ENCODE results near the gene ZNF630.
"Not testable (repeated sequence)": the region's sequence is repeated elsewhere in the genome, so short reads cannot be mapped to it uniquely, and the experiment has no call there.

ZNF630 gene

DNA sequence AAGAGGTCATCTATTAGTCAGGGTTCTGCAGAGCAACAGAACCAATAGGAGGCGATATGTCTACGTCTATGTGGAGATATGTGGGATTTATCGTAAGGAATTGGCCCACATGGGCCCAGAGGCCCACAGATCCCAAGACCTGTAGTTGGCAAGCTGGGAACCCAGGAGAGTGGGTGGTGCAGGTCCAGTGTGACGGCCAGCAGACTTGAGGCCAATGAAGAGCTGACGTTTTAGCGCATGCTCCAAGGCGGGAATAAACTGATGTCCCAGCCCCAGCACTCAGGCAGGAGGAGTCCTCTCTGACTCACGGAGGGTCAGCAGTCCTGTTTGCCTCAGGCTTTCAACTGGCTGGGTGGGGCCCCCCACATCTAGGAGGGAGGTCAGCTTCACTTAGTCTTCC lies 43.3 kb downstream of the ZNF630 start:
- no peak for DNase-seq

DNA sequence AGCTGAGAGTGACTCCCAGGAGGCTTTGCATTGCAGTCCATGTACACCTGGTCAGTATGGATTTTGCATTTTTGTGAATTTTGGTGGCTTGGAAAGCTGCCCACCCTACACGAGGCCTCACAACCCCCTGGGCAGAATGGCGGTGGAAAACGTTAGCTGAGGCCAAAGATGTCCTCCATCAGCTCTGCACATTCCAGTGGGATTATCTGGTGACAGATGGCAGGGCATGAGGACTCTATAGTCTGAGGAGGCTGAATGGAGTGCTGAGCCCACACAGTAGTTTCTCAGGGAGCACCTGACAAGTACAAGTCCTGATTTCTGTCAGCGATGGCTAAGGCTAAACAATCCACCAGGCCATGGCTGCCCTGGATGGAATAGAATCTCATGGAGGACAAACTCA lies 43.9 kb downstream of the ZNF630 start:
- DNase-seq = not testable (repeated sequence)

DNA sequence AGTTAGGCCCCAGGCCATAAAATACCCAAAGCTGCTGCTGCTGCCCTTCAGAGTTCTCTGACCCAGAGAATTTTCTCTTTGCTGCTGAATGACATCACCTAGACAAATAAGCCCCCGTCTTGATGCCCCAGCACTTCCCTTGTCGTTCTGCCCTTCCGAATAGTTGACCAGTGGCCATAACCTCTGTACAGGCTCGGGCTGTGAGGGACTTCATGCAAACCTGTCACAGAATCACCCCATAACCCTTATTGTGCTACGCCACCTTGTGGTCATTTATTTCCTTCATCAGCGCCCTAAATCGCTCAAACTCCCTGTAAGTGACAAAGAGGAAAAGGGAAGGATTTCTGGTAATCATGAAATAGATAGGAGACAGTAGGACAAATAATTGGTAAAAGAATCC lies 45.9 kb downstream of the ZNF630 start:
- DNase-seq = peak; percentile 61

DNA sequence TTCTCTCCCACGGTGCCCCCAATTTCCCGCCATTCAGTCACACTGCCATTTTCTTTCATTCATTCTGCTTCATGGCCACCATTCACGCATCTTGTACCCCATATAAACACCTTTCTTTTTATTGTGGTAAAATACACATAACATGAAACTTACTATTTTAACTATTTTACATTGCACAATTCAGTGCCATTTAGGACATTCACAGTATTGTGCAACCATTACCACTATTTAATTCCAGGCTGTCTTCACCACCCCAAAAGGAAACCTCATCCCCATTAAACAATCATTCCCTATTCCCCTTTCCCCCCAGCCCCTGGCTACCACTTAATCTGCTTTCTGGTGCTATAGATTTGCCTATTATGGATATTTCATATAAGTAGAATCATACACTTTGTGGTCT lies 48.7 kb downstream of the ZNF630 start:
- no peak for DNase-seq

DNA sequence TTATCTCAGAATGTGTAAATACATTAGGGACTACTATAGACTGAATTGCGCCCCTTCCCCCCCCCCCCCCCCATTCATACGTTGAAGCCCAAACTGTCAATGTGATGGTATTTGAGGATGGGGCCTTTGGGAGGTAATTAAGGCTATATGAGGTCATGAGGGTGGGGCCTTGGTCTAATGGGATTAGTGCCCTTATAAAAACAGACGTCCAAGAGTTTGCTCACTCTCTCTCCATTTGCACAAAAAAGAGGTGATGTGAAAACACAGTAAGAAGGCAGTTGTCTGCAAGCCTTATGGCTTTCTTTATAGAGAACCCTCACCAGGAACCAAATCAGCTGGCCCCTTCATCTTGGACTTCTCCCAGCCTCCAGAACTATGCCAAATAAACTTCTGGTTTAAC lies 49.3 kb downstream of the ZNF630 start:
- DNase-seq = no peak

DNA sequence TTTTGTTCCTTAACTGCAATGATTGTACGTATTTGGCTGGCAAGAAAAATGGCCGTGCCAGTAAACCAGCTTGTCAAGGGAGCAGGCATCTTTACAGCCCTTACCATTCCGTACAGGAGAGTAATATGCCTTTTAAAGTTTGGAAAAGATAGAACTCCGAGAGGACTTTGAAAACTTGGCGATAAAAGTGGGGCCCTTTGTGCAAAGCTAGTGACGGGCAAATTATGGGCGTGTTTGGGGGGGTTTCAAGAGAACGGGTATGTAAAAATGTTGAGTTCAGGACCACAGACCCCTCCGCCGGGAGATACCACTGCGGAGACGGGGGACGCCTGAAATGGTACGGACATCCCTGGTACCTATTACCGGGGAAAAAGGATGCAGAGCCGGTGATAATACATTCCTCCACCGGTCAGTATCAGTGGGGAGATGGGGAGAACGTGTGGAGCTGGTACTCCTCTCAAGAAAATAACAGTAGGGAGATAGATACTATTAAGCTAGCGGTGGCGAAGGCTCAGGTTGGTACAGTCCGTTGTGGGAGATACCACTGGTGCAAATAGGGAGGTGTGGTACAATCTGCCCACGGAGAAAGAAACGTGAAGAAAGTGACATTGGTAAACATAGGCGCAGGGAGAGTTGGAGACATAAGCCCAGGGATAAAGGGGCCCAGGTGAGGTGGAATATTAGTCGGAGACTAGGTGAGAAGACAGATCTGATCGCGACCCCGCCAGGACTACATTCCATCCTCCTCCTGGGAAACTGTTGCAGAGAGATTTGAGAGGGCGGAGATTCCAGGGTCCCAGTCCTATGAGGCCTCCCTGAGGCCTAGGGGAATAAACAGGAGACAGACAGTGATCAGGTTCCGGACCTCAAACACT lies 50.2 kb downstream of the ZNF630 start:
- peak; percentile 51 for DNase-seq

DNA sequence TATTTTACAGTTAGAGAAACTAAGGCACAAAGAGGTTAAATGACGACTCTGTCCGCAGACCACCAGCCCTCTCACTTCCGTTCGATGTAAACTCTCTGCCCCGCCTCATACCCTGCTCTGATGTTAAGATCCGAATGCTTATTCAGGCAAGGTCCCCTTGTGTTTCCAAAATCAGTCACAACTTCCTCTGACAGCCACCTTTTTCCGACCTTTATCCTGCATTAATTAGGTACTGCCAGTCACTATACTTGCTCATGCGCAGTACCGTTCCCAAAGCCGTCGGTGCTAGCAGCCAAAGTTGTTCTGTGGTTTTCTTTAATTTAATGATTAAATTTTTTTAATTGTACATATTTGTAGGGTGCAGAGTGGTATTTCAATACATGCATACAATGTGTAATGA lies 51.0 kb downstream of the ZNF630 start:
- DNase-seq = peak; percentile 21

DNA sequence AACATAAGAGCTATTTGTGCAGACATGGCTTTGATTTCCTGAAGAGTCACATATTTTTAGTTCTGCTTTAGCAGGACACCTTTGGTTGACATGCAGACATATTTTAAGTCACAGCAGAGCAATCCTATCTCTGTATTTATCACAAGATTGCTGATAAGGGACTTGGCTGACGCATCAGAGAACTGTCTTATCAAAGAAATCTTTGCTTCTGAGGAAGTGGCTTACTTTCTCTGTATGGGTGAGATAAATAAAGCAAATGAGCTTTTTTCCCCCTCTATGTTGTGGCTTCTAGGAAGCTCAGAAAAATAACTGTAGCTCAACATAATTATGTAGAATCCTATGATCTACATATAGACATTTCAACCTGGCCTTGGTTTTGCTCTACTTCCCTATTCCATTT lies 51.5 kb downstream of the ZNF630 start:
- not testable (repeated sequence) for DNase-seq

DNA sequence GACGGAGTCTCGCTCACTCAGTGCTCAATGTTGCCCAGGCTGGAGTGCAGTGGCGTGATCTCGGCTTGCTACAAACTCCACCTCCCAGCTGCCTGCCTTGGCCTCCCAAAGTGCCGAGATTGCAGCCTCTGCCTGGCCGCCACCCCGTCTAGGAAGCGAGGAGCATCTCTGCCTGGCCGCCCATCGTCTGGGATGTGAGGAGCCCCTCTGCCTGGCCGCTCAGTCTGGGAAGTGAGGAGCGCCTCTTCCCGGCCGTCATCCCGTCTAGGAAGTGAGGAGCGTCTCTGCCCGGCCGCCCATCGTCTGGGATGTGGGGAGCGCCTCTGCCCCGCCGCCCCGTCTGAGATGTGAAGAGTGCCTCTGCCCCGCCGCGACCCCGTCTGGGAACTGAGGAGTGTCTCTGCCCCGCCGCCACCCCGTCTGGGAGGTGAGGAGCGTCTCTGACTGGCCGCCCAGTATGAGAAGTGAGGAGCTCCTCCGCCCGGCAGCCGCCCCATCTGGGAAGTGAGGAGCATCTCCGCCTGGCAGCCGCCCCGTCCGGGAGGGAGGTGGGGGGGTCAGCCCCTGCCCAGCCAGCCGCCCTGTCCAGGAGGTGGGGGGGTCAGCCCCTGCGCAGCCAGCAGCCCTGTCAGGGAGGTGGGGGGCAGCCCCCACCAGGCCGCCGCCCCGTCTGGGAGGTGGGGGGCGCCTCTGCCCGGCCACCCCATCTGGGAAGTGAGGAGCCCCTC lies 54.7 kb downstream of the ZNF630 start:
- not testable (repeated sequence) for DNase-seq

DNA sequence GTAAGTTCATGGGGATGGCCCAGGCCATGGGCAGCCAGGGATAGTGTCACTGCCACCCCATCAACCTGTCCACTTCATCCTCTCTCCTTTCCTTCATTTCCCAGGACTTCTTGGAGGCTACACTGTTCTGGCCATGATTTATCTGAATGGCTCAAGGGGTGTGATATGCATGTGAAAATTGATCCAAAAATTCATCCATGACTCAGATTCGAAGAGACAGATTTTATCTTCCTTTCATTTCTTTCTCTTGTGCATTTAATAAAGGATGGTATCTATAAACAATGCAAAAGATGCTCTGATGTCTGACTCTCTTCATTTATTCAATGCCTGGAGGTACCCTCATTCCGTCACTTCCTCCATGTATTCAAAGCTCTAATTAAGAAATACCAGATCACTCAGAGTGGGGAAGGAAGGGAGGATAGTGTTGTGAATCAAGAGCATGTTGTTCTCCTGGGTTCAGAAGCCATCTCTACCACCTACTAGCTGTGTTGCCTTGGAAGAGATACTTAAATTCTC lies 61.9 kb downstream of the ZNF630 start:
- not testable (repeated sequence) for DNase-seq
